CD4-positive, alpha-beta T cell (primary cell): ENCODE results near the gene ZBTB11. TPM values are rescaled to one million over a fixed set of nuclear protein-coding genes. Genes with fewer than 3 reads are reported as not detected.

Experiments used
- ATAC-seq: fragments of 200-7000 bp; cut with Tn5 transposase; one replicate; pipeline ENCODE4 v1.10.0; 2022; ENCODE audit warnings: mild to moderate bottlenecking; ENCODE audit not compliant: poor library complexity
- CTCF ChIA-PET: fragments of 350-600 bp; sonication (Branson Sonifier 250); formaldehyde crosslinking; loops from one replicate; lab custom pipeline; 2021; ENCODE audit warnings: antibody characterized with exemption, inconsistent platforms; lab: Charles Lee
- POLR2A ChIA-PET: fragments of 350-600 bp; sonication (Branson Sonifier 250); formaldehyde crosslinking; loops from one replicate; lab custom pipeline; 2021; ENCODE audit warnings: antibody characterized with exemption, inconsistent platforms; lab: Charles Lee
- DNase-seq, 14 experiments: peaks; one replicate each; pipeline ENCODE4 v3.0.0-alpha.2; 2013 to 2020; ENCODE audit warnings: mixed read lengths in 2 of 14
- H3K27ac ChIP-seq, 2 donors: one replicate each; pipeline versions ENCODE4 v1.5.1 to v1.7.0; 2013; ENCODE audit warnings: low read length in 2 of 2, low read depth in 1 of 2, mild to moderate bottlenecking in 1 of 2
- H3K27me3 ChIP-seq, 2 experiments: 1 replicate in 1 of 2; 2 replicates in 1 of 2; pipeline versions ENCODE4 v1.6.1 to v1.7.0; 2013; ENCODE audit warnings: low read length in 2 of 2, control low read depth in 1 of 2, mild to moderate bottlenecking in 1 of 2, moderate library complexity in 1 of 2; ENCODE audit not compliant: insufficient read depth in 2 of 2, control insufficient read depth in 1 of 2
- H3K36me3 ChIP-seq: one replicate; pipeline ENCODE4 v1.6.1; 2013; ENCODE audit warnings: low read length, control low read depth; ENCODE audit not compliant: insufficient read depth
- H3K4me1 ChIP-seq: one replicate; pipeline ENCODE4 v1.6.1; 2013; ENCODE audit warnings: low read length, control low read depth; ENCODE audit not compliant: insufficient read depth
- H3K4me3 ChIP-seq: one replicate; pipeline ENCODE4 v1.5.1; 2013; ENCODE audit warnings: mild to moderate bottlenecking, low read length, moderate library complexity
- H3K9me3 ChIP-seq, 2 experiments: 1 replicate in 1 of 2; 2 replicates in 1 of 2; pipeline versions ENCODE4 v1.6.1 to v1.7.0; 2013; ENCODE audit warnings: low read length in 2 of 2, mild to moderate bottlenecking in 2 of 2, control low read depth in 1 of 2, moderate library complexity in 1 of 2; ENCODE audit not compliant: control insufficient read depth in 1 of 2, insufficient read depth in 1 of 2
- H3K27ac Mint-ChIP-seq: one replicate; pipeline ENCODE4 v1.8.0; 2020; ENCODE audit warnings: mixed read lengths
- H3K27me3 Mint-ChIP-seq: one replicate; pipeline ENCODE4 v1.8.0; 2021; ENCODE audit warnings: mixed read lengths
- H3K36me3 Mint-ChIP-seq: one replicate; pipeline ENCODE4 v1.8.0; 2021; ENCODE audit warnings: low read depth, mixed read lengths
- H3K4me1 Mint-ChIP-seq: one replicate; pipeline ENCODE4 v1.8.0; 2021; ENCODE audit warnings: low read depth, mixed read lengths
- H3K4me3 Mint-ChIP-seq: one replicate; pipeline ENCODE4 v1.8.0; 2020; ENCODE audit warnings: mild to moderate bottlenecking, mixed read lengths
- H3K9me3 Mint-ChIP-seq: one replicate; pipeline ENCODE4 v1.8.0; 2020; ENCODE audit warnings: mixed read lengths
- CTCF ChIP-seq: fragments of 200-600 bp; IDR thresholded peaks from one replicate; pipeline ENCODE4 v1.8.0; 2022; ENCODE audit warnings: antibody characterized with exemption, mild to moderate bottlenecking
- intact Hi-C, 2 experiments: fragments of 100-400 bp; cut with DNase I in 1 of 2; cut with micrococcal nuclease in 1 of 2; formaldehyde crosslinking; loops; one replicate each; pipeline versions ENCODE4 v1.15.1 to v1.9.0; 2023 to 2025; cut with DNase I, micrococcal nuclease
- total RNA-seq, 174 experiments: library from RNA in 2 of 174; stranded (reverse) in 2 of 174; gene quantifications; one replicate each; pipeline ENCODE4 v1.2.3 and lab custom pipeline; 2021 to 2026

ZBTB11 gene
- total RNA-seq, 2 experiments from 2014 or later = 73.5 to 76.6 TPM

GRCh38 chr3:101722394-101723173, 45.7 kb upstream of the ZBTB11 start:
- no peaks in the 10 kb centered on the region for H3K9me3 ChIP-seq
- ChIA-PET POLR2A (interaction anchor here (0.5 to 3.2 kb wide), 10 partner anchors 36 to 161 kb away, joined by 3 to 19 read pairs (median 8); partner anchors contain the start of genes NXPE3, RPL24, TRMT10C and ZBTB11), CTCF (interaction anchor here (1.0 kb wide), 1 partner anchor 80 kb away, joined by 5 read pairs; no protein-coding TSS in a partner anchor)
- ATAC-seq (no peak), DNase-seq (peak in 4 of 14 experiments; percentile 34 to 69 (median 48))
- peaks cover 46% of the 10 kb centered on the region for H3K4me1 Mint-ChIP-seq
- intact Hi-C loops = loop anchor here in 1 of 2 experiments (5.0 kb wide), 1 partner anchor 35 kb away; the partner anchor contains the start of gene RPL24
- TF ChIP-seq CTCF = no peak
- peak overlapping the region; percentile 52 to 59 for H3K27ac ChIP-seq
- H3K4me1 ChIP-seq = peaks cover 42% of the 10 kb centered on the region
- peaks cover 4% of the 10 kb centered on the region for H3K36me3 ChIP-seq
- peak overlapping the region; percentile 68 for H3K27ac Mint-ChIP-seq
- no peaks in the 10 kb centered on the region for H3K9me3 Mint-ChIP-seq
- H3K4me3 ChIP-seq = no peak overlapping the region
- peak overlapping the region; percentile 56 for H3K4me3 Mint-ChIP-seq
- no peaks in the 10 kb centered on the region for H3K27me3 ChIP-seq
- H3K27me3 Mint-ChIP-seq = no peaks in the 10 kb centered on the region
- H3K36me3 Mint-ChIP-seq = peaks cover 28% of the 10 kb centered on the region

- Mint-ChIP-seq H3K27ac (peak overlapping the region; percentile 68), H3K4me1 (peaks cover 46% of the 10 kb centered on the region), H3K36me3 (peaks cover 17% of the 10 kb centered on the region), H3K9me3 (no peaks in the 10 kb centered on the region), H3K27me3 (no peaks in the 10 kb centered on the region), H3K4me3 (peak overlapping the region; percentile 47)
- no peak for TF ChIP-seq CTCF
- H3K4me1 ChIP-seq = peaks cover 42% of the 10 kb centered on the region
- no peak for ATAC-seq
- H3K36me3 ChIP-seq = no peaks in the 10 kb centered on the region
- peak in 2 of 14 experiments; percentile 8 to 28 for DNase-seq
- peak overlapping the region; percentile 2 to 52 for H3K27ac ChIP-seq
- ChIA-PET POLR2A (interaction anchor here (1.0 to 3.2 kb wide), 8 partner anchors 34 to 68 kb away, joined by 3 to 19 read pairs (median 8); partner anchors contain the start of genes NXPE3, RPL24 and ZBTB11), CTCF (interaction anchor here (0.8 kb wide), 1 partner anchor 58 kb away, joined by 3 read pairs; the partner anchor contains the start of gene NXPE3)
- H3K4me3 ChIP-seq = no peak overlapping the region
- no peaks in the 10 kb centered on the region for H3K27me3 ChIP-seq
- intact Hi-C loops = loop anchor here in 1 of 2 experiments (5.0 kb wide), 1 partner anchor 34 kb away; the partner anchor contains the start of gene RPL24
- no peaks in the 10 kb centered on the region for H3K9me3 ChIP-seq
Measured at GRCh38 chr3:101720851-101721840, 44.2 kb upstream of the ZBTB11 start.
